NAMALWA (cell line): ENCODE data around the gene GNA14.
"Not testable (repeated sequence)": the region's sequence is repeated elsewhere in the genome, so short reads cannot be mapped to it uniquely, and the experiment has no call there.

Source experiments
- DNase-seq: peaks from one replicate; pipeline ENCODE4 v3.0.0-alpha.2; 2015; ENCODE audit warnings: low spot score

The GNA14 gene

DNA sequence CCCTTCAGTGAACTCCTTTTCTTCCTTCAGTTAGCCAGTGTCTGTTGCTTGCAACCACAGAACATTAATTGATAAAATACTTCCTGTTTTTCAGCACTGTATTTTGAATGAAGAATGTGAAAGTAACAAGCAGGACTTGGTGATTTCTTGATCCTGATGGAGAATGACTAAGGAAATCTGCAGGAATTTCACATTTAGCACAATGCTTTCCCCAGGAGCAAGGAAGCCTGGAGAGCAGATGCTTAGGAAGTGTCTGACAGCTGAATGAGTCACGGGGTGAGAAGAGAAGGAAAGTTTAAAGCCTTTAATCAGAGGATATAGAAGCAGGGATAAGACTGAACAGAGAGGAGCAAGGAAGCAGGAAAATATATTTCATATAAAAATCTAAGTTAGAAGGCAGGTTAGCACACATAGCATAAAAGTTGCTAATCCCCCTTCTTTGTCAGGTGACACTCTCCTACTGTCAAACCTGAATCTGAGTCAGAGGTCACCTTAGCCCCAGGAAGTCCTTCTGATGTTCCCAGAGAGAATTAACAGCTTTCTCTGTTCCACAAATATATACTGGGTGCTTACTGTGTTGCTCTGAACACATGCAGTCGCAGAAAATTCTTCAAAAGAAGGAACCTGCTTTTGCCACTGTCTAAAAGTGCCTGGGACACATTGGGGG is 59.7 kb downstream of the GNA14 start:
- no peak for DNase-seq

DNA sequence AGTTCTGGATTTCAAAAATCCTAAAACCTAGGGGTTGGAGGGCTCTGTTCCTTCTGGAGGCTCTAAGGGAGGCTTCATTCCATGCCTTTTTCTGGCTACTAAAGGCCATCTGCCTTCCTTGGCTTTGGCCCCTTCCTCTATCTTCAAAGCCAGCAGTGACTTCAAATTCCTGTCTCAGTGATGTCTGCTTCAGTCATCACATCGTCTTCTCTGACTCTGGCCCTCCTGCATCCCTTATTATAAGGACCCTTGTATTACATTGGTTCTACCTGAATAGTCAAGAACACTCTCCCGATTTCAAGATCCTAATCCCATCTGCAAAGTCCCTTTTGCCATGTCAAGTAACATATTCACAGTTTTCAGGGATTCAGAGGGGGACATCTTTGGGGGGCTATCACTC is 60.3 kb downstream of the GNA14 start:
- DNase-seq, result no peak

DNA sequence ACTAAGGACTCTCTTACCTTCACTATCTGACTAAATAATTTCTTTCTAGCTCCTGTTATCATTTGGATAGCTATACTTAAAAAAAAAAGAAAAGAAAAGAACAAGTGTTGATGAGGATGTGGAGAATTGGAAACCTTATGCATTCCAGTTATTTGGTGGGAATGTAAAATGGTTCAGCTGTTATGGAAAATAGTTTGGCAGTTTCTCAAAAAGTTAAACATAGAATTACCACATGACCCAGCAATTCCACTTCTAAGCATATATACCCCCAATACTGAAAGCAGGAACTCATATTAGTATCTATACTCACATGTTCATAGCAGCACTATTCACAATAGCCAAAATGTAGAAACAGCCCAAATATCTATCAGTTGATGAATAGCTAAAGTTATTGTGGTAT is 61.1 kb downstream of the GNA14 start:
- no peak for DNase-seq

DNA sequence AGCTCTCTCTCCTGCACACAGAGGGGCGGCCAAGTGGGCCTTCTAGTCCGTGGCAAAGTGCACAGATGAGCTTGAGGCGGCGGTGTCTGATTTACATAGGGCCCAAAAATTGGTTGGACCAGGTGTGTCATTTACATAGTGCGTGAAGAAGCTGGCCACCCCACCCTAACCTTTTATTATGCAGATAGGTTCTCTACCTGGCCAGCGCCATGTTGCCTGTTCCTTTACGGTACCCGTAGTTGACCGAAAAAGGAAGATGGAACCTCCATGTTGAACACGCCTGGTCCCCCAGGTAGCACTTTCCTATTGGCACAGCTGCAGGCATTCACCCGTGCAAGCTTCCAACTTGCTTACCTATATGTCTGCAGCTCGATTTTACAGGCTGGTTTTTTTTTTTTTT is 61.5 kb downstream of the GNA14 start:
- no peak for DNase-seq

DNA sequence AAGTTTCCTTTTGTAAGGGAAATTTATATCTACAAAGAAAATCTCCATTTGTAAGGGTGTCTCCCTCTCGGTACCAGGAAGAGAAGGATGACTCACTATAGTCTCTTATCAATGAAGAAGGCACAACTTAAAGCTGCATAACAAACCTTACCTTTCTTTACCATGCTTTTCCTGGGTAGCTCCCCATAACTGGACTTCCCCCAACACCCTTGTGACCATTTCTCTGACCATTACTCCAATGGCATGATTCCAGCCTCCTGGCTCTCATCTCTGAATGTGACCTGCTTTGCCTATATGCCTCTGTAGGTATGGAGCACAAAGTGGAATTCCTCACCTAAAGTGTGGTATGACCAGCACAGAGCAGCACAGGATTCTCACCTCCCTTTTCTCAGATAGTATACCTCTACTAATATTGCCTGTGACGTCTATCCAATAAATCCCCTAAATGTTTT is 62.8 kb downstream of the GNA14 start:
- DNase-seq, result no peak

DNA sequence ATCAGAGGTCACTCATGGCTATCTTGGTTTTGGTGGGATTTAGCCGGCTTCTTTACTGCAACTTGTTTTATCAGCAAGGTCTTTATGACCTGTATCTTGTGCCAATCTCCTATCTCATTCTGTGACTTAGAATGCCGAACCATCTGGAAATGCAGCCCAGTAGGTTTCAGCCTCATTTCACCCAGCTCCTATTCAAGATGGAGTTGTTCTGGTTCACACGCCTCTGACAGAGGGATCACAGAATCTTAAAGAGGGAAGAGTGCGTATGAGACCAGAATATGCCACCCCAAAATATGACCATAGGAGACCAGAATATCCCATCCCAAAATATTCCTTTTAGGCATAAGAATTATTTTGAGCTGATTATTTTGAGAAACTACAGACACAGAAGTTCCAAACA is 63.2 kb downstream of the GNA14 start:
- DNase-seq, result not testable (repeated sequence)

DNA sequence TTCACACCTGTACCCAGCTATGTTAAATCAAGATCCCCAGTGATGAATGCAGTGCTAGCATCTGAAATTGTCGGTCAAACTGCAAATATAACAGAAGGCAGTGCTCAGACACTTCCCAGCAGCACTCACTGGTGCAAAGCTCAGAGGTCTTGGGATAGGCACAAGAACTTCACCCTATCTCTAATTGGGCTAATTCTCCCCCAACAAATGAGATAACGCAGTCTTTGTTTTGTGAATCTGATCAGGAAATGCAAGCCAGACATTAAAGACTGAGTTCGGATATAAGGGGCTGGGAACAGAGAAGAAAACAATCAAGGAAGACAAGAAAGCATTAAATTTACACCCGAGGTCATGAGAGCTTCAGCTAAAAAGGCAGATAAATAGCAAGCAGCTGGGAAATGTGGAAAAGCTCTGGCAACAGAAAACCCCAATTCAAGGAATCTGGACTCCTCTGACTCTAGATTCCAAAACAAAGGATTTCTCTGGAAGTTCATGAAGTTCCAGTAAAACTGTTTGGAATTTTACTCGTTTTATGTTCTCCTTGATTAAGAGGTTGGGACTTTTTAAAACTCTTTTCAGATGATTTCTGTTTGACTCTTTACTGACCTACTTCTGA is 65.1 kb downstream of the GNA14 start:
- no peak for DNase-seq

DNA sequence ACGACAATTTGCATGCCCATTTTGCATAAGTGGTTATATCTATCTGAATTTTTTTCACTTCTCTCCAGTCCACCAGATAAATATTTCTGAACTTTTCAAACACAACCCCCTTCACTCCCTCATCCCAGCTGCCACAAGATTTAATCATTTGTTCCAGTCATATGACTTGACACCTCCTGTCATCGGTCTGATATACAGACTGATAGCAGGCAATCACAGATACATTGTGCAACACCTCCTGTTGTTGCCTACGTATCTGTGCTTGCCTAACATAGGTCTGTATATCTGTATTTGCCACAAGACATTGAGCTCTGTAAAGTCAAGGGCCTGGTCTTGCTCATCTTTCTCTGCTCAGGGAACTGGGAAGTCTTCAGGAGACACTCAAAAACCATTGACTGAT is 65.6 kb downstream of the GNA14 start:
- DNase-seq, result no peak

DNA sequence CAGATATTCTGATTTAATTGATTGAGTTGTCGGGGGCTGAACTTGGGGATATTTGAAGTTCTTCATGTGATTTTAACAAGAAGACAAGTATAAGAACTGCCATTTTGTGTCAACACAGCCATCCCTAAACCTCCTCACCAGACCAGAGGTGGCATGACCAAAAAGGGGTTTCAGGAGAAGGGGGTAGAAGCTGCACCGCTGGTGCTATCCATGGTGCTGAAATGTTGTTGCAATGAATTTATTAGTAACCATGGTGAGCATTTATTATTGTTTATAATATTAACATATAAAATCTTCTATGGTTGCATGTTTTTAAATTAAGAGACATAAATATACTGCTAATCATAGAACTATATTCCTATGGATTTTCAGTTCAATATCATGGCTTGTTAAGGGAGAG is 72.3 kb downstream of the GNA14 start:
- DNase-seq, result peak; percentile 25

DNA sequence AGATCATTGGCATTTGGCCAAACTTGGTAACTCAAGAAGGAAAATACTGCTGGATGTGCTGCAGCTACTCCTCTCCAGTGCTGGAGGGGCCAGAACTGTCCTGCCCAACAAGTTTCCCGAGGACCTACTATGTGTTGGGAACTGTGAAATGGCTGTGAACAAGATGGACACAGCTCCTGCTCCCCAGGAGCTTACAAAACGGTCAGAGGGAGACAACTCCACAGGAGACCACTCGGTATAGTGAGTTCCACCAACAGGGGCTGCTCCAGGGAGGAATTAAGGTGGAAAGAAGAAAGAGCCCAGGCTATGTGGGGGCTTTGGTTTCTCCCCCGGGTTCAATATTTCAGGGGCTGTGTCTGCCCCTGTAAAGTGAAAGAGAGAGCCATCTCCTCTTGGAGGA is 78.8 kb downstream of the GNA14 start:
- DNase-seq, result no peak

DNA sequence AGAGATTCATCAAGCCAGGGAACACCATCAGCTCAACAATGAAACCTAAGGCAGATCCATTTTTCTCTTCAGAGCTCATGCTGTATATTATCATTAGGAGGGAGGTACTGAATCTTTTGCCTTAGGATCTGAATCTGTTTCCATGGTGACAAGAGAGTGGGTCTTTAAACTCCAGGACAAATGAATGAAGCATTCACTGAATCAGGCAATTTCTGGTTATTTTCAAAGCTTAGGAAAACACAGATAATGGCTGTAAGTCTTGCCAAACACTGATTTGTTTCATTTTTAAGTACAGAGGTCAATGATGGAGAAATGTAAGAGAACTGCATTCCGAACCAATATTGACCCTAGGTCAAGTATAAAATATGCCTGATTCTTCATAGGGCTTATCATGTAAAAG is 84.9 kb downstream of the GNA14 start:
- DNase-seq, result no peak

DNA sequence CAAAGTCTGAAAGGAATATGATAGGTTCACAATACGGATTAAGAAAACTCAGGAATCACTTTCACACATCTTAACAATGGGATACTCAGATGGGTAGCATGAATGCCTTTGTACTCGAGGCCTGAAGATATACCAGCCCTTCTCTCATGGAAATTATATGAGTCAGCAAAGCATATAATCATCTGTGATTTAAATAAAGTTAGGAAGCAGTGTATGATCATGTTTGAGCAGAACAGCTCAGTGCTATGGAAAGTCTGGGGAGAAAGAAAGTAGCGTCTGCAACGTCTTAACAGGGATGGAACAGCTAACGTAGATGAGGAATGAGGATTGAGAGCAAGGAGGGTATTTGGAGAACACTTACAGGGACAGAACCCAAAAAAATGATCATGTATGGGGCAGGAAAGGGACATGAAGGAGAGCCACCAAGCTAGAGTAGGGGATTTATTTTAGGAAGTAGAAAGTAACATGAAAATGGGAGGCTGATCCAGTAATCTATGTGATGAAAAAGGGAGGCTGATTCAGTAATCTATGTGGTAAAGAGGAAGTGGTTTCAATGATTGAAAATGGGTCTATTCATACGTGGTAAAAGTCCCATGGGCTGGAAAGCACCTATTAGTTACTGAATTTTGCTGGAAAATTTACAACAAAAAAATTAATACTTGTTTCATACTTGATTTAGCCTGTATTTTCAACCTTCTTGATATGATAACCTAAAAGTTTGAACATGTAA is 85.9 kb downstream of the GNA14 start:
- DNase-seq, result no peak

DNA sequence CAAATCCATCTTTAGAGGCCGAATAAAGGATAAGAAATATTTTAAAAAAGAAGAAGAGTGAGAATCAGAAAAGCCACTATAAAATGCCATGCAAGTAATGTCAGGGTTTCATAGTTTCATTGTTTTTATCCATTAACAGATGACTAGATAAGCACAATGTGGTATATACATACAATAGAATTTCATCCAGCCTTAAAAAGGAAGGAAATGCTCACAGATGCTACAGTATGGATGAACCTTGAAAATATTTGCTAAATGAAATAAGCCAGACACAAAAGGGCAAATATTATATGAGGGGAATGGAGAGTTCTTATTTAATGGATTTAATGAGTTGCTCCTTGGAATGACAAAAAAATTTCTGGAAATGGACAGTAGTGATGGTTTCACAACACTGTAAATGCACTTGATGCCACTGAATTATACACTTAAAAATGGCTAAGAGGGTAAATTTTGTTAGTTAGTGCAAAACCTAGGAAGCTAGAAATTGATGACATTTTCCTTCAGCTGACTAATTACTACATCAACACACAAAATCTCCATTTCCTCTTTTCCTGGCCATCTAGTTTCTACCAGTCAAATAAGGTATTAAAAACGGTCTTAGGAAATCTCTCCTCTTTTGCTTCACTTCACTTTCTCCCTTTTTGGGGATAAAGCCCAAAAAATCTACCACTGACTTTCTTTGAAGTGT is 86.6 kb downstream of the GNA14 start:
- no peak for DNase-seq

DNA sequence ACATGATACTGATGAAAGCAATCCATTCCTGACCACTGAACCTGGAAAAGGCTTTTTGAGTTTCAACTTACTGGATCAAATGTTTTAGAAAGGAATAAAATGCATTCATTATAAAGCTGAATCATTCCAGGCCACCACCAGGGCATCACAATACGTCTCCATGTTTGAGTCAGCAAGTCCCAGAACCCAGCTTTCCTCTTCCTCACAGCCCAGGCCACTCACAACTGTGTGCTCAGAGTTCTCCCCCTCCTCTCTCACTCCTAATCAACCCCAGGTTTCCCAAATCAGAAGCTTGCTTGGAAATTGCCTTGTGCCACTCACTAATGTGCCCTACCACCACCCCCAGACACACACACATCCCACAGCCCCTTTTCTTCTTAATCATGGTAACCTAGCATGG is 91.7 kb downstream of the GNA14 start:
- no peak for DNase-seq

DNA sequence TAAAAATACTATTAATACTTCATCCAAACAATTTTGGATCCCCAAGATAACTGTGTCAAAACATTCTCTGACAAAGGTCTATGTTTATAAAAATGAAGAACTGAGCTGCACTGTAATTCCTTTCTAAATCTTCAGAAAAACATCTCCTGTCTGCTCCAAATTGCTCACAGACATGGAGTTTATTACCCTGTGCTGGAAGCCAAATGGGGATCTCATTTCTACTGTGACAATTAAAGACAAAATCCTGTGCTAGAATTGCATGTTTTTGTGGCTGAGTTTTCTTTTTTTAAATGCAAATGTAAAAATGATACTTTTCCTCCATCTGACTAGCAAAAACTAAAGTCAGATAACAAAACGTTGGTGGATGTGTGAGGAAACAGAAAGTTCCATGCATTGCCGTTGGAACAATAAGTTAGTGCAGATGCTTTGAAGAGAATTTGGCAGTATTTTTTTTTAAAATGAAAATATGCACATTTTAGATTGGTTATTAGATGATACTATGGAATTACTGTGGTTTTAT is 93.5 kb downstream of the GNA14 start:
- no peak for DNase-seq

DNA sequence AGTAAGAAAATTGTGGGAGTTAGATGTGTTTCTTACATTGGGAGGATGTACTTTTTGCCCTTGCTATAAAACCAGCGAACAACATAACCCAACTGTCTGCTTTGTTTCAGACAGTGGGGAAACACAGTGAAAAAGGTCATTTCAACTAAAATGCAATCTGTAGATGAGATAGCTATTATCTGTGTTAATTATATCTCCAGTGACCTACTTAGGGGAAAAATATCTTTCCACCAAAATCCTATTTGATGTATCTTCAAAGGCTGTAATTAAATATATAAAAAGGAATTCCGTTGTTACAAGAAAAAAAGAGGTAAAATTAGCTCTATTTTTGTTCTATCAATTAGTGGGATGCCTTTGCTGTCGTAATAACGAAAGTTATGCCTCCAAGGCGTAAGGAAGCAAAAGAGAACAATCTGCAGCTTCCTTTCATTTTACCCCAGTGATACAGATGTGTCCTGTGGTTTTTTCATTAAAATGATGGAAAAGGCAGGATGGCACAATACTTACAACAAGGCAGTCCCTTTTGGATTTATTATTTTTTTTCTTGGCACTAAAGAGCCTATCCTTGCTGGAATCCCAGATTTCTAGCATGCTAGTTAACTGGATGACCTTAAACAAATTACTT is 100.9 kb downstream of the GNA14 start:
- DNase-seq, result no peak

DNA sequence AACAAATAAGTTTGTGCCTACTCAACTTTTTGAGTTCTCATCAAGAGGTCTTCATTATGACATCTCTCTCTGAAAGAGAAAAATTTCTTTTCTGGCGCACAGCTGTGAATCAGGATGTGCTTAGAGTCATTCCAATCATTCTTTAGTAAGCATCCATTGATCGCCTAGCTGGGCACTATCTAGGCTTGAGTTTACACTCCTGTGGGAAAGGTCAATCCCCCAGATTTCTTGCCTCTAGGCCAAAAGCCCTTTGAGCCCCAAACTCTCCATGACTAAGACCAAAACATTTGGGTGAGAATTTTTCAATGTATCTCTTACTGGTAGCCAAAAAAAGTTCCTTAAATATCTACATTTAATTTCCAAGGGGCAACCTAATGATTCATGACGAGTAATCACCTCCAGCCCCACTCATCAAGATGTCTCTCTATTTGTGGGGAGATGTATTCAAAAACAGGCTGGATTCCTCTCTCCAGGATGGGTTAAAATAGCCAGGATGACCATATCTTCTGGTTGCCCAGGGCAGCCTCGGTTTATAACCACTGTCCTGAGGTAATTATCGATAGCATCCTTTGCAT is 101.7 kb downstream of the GNA14 start:
- no peak for DNase-seq

DNA sequence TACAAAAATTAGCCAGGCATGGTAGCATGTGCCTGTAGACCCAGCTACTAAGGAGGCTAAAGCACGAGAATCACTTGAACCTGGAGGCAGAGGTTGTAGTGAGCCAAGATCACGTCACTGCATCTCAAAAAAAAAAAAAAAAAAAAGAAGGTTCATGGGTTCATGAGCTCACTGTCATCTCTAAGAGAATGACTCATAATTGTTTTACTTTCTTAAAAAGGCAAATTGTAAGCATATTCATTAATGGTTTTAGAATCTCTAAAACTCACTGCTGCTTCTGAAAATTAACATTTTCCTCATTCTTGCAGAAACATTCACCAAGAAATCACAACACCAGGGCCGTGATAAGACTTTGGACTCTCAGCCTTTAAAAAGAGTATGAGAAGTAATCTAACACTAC is 103.6 kb downstream of the GNA14 start:
- DNase-seq, result no peak

DNA sequence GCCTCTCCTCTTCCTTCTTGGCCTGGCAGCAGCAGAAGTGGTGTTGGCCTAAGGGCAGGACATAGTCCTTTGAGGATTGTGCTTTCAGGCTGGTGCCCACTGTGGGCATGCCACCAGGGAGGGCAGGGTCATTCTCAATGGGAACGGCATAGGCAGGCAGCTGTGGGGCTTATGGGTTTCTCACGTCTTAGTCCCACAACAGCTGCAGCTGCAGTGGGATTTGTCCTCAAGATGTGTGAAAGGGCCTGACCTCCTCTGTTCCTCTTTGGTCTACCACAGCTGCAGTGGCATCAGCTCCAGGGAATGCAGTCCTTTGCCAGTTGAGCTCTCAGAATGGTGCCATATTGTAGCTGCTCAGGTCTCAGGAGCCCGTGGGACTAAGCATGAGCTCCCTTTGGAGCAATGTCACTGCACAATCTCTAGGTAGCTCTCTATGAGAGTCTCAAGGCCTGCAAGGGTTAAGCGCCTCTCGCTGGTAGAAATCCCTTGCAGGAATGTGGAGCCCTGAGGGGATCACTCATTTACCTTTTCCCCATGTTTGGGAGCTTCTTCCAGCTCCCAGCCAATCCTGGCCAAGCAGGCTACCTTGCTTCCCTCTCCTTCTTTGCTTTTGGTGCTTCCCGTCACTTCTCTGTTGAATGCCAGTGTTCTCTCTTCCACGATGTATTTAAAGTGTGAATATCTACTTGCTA is 104.8 kb downstream of the GNA14 start:
- no peak for DNase-seq

DNA sequence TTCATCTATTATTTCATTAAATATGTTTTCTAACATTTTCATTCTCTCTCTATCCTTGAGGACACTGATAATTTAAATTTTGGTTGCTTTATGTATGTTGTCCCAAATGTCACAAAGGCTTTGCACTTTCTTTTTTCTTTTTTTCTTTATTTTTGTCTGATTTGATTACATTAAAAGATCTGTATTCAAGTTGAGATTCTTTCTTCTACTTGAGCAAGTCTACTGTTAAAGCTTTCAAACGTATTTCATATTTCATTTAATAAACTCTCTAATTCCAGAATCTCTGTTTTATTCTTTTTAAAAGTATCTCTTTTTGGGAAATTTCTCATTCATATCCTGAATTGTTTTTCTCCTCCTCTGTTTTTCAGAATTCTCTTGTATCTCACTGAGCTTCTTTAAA is 106.5 kb downstream of the GNA14 start:
- no peak for DNase-seq

DNA sequence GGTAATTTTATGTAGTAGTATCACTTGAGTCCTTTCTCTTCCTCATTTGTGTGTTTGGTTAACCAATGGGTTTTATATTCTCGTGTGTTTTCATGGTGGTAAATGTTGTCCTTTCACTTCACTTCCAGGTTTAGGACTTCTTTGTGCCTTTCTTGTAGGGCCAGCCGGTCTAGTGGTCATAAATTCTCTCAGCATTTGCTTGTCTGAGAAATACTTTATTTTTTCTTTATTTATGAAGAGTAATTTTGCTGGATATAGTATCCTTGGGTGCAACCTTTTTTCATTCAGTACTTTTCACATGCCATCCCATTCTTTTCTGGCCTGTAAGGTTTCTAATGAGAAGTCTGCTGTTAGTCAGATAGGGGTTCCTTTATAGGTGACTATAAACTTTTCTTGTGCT is 107.1 kb downstream of the GNA14 start:
- DNase-seq, result no peak
